ENCODE measurements around the gene ZC3H15. TPM values are rescaled to one million over a fixed set of nuclear protein-coding genes. Genes with fewer than 3 reads are reported as not detected.
A peak's percentile ranks its signal among the peaks of the same experiment; 100 is the strongest.
"Not testable (repeated sequence)": the region's sequence is repeated elsewhere in the genome, so short reads cannot be mapped to it uniquely, and the experiment has no call there.

The ZC3H15 gene
- total RNA-seq = 36.8 TPM
- long read RNA-seq, transcript ZC3H15-201 (10 exons, 2,138 nt) = major isoform, 59 of 99 reads
- long read RNA-seq, partial matches to known transcripts = 29 of 99 reads
- long read RNA-seq, other reads (novel, unspliced or antisense) = 10 of 99 reads

DNA sequence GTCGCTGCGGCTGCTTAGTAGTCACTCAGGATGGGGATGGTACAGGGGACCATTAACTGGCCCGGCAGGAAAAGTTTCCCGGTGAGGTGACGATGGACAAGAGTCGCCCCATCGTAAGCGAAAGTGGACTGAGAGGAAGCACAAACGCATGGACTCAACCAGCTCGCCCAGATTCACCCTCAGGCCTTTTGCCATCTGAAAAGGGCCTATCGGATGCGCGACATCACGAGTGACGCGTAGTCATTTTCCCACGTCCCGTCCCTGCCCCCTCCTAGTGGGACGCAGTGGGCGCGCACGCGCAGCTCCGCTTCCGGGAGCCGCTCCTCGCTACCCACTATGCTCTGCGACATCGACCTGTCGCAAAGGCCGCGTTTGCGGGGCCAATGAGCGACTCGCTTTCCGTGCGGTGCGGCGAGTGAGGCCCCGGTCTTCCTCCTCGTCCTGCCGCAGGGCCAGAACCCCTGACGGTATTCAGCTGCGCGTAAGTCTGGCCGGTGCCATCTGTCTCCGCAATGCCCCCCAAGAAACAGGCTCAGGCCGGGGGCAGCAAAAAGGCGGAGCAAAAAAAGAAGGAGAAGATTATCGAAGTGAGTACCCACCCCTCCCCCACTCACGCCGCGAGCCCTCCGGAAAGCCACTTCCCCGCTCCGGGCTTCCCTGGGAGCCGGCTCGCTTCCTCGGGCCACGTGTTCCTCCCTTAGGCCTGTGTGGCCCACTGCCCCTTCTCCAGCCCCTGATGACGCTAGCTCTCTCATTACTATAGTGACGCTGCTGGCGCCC lies at the start of gene ZC3H15:
Gene ZC3H15, plus strand, starts transcription at position 390 of the 780 bp plus-strand sequence. Its CDS starts 123 bp downstream, at position 513.
- peak; percentile 98 for DNase-seq (ENCODE audit: low spot score)
- intact Hi-C loops (cut with DNase I) = loop anchor here (5.0 kb wide), 1 partner anchor 101 kb away; no protein-coding TSS in a partner anchor

DNA sequence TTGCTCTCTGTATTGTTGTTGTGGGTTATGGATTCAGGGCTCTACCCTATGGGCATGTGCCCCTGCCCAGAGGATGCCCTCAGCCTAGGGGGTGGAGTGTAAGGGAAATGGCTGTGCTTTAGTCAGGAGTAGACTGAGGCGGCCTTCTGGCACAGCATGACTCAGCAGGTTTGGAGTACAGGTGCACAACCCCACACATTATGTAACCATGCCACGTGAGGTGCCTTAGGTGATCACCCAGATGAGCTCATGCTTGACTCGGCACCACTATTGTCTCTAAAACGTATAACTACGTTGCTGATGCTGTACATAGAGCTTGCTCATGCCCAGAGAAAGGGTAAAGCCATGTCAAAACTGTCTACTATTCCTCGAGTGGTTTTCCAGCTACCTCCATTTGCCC lies 48.3 kb upstream of the ZC3H15 start:
- intact Hi-C loops (cut with DNase I) = no loop called here
- no peak for DNase-seq (ENCODE audit: low spot score)

GRCh38 chr2:186439673-186440095 lies 46.4 kb upstream of the ZC3H15 start:
- intact Hi-C loops (cut with DNase I); DNase-seq (ENCODE audit: low spot score): not testable (repeated sequence)

GRCh38 chr2:186440506-186440905 lies 45.6 kb upstream of the ZC3H15 start:
- intact Hi-C loops (cut with DNase I) = no loop called here
- DNase-seq (ENCODE audit: low spot score) = no peak

DNA sequence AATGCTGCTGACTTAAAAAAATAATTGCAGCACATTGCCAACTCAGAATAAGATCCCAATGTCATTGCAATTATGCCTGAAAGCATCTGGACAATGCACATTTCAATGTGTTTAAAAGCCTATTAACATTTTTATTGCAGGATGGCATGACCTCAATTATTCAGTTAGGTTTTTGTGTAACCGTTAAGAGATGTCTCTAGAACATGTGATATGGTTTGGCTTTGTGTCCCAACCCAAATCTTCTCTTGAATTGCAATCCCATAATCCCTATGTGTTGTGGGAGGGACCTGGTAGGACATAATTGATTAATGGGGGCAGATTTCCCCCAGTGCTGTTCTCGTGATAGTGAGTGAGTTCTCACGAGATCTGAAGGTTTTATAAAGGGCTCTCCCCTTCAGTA lies 43.2 kb upstream of the ZC3H15 start:
- no peak for DNase-seq (ENCODE audit: low spot score)
- intact Hi-C loops (cut with DNase I) = no loop called here

- intact Hi-C loops (cut with DNase I) = no loop called here
- DNase-seq (ENCODE audit: low spot score) = no peak
These were observed 42.2 kb upstream of the ZC3H15 start for GRCh38 chr2:186443851-186444250.

DNA sequence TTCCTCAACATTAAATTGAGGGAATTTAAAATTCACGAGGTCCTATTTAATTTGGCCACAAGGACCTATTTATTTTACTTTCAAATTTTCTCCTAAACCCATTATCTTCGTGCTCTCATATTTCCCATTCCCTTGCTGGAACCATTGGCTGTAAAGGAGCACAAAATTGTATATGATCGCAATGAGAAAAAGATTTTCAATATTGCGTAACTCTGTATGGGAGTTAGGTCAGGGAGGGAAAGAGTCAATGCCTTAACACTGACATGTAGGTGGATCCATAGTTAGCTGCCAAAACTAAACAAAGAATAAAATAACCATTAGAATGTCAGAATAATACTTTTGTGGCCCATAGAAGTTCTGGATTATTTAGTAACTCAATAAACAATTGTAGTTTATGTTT lies 40.6 kb upstream of the ZC3H15 start:
- DNase-seq (ENCODE audit: low spot score) = no peak
- intact Hi-C loops (cut with DNase I) = no loop called here

DNA sequence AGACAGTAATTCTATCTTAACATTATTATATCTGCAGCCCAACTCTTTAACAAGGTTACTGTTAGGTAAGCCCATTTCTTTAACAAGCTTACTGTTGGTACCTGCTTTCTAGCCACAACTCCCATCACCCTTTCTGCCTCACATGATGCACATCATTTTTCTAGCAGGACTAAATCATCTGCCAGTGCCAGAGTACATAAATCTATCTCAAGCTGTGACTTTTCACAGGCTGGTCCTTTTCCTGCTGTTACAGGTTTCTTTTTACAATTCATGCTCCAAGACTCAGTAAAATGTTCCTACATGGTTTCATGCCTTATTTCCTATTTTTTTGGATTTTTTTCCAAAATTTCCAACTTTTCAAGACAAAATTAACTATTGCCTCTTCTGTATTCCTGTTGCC lies 30.4 kb upstream of the ZC3H15 start:
- DNase-seq (ENCODE audit: low spot score) = no peak
- intact Hi-C loops (cut with DNase I) = no loop called here

DNA sequence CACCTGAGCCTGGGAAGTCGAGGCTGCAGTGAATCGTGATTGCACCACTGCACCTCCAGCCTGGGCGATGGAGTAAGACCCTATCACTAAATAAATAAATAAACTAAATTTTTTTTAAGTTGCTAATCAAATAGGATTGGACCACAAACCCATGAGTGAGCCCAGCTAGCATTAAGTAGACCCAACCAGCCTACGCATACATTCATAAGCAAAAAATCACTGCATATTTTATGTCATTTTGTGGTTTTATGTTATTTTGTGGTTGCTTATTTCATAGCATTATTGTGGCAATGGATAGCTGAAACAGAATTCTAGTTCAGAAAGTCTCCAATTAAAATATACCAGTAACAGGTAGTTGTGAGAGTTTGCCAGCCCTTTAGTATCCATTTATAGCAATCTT lies 29.1 kb upstream of the ZC3H15 start:
- DNase-seq (ENCODE audit: low spot score) = no peak
- intact Hi-C loops (cut with DNase I) = no loop called here

- intact Hi-C loops (cut with DNase I) = no loop called here
- DNase-seq (ENCODE audit: low spot score) = no peak
These were observed 28.2 kb upstream of the ZC3H15 start for GRCh38 chr2:186457908-186458307.

- DNase-seq (ENCODE audit: low spot score) = no peak
- intact Hi-C loops (cut with DNase I) = no loop called here
These were observed 27.1 kb upstream of the ZC3H15 start for GRCh38 chr2:186459009-186459408.

GRCh38 chr2:186460465-186460864 lies 25.6 kb upstream of the ZC3H15 start:
- no peak for DNase-seq (ENCODE audit: low spot score)
- intact Hi-C loops (cut with DNase I) = no loop called here

DNA sequence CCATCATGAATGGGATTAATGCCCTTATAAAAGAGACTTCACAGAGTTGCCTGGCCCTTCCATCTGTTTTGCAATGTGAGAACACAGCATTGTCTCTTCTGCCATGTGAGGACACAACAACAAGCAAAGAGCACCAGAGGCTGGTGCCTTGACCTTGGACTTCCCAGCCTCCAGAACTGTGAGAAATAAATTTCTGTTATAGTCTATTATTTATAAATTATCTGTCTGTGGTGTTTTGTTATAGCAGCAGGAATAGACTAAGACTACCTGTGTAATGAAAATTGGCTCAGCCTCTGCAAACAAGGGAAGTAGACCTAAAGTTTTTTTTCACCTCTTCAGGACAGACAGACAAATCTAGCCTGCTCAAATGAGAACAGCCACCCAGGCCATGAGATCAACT lies 19.3 kb upstream of the ZC3H15 start:
- intact Hi-C loops (cut with DNase I) = no loop called here
- no peak for DNase-seq (ENCODE audit: low spot score)

DNA sequence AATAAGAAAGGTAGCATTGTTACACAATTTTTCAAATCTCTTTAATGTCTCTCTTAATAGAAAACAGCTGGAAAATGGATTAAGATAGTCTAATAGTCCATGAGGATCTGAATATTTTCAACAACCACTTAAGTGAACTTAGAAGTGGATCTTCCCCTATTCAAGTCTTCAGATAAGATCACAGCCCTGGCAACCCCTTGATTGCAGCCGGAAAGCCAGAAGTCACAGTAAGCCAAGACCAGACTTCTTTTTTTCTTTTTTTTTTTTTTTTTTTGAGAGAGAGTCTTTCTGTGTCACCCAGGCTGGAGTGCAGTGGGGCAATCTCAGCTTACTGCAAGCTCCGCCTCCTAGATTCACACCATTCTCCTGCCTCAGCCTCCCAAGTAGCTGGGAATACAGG lies 18.6 kb upstream of the ZC3H15 start:
- no peak for DNase-seq (ENCODE audit: low spot score)
- intact Hi-C loops (cut with DNase I) = no loop called here

GRCh38 chr2:186472722-186473493 lies 13.2 kb upstream of the ZC3H15 start:
- intact Hi-C loops (cut with DNase I); DNase-seq (ENCODE audit: low spot score): not testable (repeated sequence)

GRCh38 chr2:186474239-186474638 lies 11.8 kb upstream of the ZC3H15 start:
- intact Hi-C loops (cut with DNase I); DNase-seq (ENCODE audit: low spot score): not testable (repeated sequence)

DNA sequence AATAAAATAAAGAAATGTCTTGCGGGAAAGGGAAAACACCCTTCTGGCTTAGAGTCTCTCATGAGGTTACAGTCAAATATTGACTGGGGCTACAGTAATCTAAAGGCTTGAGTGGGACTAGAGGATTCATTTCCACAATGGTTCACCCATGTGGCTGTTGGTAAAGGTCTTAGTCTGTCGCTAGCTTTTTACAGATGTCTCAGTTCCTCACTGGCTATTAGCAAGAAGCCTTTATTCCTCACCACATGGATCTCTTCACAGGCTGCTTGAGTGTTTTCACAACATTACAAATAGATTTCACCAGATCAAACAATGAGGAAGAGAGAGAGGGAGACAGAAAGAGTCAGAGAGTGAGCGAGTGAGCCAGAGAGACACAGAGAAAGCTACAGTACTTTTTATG lies 8.3 kb upstream of the ZC3H15 start:
- intact Hi-C loops (cut with DNase I) = no loop called here
- DNase-seq (ENCODE audit: low spot score) = no peak

DNA sequence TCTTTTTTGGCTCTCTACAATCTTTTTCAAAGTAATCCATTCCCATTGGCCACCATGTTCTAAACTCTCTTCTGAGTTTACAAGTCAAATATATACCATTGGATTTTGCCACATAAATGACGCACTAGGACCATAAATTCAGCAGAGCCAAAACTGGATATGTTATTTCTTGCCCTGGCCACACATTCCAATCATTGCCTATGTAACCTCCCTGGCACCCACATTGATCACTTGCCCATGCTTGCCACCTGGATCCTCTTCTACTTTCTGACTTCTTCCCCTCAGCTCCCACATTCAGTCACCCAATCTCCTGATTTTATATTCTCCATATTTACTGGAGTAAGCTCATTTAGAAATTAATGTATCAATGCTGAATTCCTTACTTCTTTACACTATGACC lies 5.1 kb upstream of the ZC3H15 start:
- intact Hi-C loops (cut with DNase I) = no loop called here
- DNase-seq (ENCODE audit: low spot score) = no peak

DNA sequence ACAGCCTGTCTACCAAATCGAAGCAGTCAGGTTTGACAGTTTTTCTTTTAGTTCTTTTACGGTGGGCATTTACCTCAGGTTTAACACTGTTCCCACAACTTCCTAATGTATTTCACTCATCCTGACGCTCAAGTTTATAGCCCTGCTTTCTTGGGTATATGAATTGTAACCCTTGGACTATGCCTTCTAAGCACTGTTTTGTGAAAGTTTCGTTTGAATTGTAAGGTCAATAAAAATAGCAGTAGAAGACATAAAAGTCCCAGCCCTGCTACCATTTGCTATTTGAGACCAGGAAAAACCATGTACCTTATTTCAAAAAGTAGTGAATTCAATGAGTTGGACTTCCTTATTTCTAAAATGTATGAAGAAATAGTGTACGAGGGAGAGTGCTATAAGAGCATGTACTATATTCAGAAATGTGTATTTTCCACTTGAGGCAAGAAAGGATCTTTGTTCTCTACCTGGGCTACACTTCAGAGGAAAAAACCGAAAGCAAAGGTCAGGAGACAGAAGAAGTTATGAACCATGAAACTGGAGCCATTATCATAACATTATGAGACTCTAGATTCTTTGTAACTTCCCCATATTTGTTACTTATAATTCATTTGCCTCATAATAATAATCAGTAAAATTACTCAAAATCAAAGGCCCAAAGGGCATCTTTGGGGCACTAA lies 1.9 kb upstream of the ZC3H15 start:
- no peak for DNase-seq (ENCODE audit: low spot score)
- intact Hi-C loops (cut with DNase I) = no loop called here

DNA sequence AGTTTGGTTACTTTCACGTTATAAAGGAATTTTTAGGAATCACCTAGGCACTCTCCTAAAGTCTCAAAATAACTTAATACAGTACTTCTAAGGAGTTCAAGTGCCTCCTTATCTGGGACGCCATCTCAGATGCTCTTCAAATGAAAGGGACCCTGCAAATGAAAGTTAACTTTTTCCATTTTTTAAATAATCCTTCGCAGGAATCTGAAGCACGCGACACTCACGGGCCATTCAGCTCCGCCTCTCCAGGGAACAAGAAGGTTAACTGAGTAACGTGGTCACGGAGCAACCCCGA lies 537 bp upstream of the ZC3H15 start:
- intact Hi-C loops (cut with DNase I) = loop anchor here (5.0 kb wide), 1 partner anchor 102 kb away; no protein-coding TSS in a partner anchor
- no peak for DNase-seq (ENCODE audit: low spot score)
